Amniotic epithelial cell (primary cell): ENCODE measurements around the gene SREBF2.
"Not testable (repeated sequence)": the region's sequence is repeated elsewhere in the genome, so short reads cannot be mapped to it uniquely, and the experiment has no call there.

Experiments
- DNase-seq: peaks from one replicate; pipeline ENCODE4 v3.0.0-alpha.2; 2010; ENCODE audit warnings: low read depth

The SREBF2 gene

GRCh38 chr22:41821471-41822316 lies 11.2 kb upstream of the SREBF2 start:
- DNase-seq, result no peak

- DNase-seq, result peak; percentile 70
These were observed 10.4 kb upstream of the SREBF2 start for GRCh38 chr22:41822317-41823057.

DNA sequence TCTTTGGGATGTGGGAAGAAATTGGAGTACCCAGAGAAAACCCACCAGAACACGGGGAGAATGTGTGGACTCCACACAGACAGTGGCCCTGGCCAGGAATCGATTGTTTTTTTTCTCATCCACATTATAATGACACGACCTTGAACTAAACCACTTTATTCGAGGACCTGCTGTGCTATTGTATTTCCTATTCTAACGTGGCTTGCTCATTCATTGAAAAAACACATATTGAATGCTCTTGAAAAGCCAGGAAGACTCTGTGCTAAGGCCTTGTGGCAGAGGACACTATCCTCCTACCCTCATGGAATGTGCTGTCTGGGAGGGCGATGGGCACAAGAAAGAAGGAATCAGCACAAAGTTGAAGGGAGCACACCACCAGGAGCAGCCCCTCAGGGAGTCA lies 9.1 kb upstream of the SREBF2 start:
- DNase-seq, result no peak

DNA sequence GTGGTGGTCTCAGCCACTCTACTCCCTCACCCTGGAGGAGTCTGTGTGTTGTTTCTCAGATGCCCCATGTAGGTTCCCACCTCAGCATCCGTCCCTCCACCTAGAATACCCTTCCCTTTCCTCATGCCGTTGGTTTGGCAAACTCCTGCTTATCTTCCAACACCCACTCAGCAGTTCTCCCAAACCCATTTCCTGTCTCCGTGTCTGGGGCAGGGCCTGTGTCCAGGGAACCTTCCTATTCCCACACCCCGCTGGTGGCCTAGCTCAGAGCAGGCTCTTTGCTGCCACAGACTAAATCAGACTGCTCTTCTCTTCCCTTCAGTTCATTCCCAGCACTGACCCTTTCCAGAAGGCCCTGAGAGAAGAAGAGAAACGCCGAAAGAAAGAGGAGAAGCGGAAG lies 7.5 kb upstream of the SREBF2 start:
- DNase-seq, result no peak

DNA sequence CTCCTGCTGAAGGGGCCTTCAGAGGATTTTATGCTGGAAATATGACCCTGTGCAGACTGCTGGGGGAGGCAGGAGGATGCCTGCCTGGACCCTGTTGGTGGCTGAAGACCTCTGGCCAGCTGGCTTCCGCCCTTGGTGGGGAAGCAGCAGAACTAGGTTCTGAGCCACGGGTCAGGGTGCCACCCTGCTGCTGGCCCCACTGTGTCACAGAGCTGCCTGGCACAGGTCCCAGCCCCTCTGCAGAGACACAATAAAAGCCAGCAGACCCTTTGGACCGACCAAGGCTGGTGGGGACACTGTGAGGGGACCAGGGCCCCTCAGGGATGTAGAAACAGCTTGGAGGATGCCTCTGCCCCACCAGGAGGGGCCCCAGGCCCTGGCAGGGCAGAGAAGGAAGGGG lies 6.9 kb upstream of the SREBF2 start:
- DNase-seq, result no peak

DNA sequence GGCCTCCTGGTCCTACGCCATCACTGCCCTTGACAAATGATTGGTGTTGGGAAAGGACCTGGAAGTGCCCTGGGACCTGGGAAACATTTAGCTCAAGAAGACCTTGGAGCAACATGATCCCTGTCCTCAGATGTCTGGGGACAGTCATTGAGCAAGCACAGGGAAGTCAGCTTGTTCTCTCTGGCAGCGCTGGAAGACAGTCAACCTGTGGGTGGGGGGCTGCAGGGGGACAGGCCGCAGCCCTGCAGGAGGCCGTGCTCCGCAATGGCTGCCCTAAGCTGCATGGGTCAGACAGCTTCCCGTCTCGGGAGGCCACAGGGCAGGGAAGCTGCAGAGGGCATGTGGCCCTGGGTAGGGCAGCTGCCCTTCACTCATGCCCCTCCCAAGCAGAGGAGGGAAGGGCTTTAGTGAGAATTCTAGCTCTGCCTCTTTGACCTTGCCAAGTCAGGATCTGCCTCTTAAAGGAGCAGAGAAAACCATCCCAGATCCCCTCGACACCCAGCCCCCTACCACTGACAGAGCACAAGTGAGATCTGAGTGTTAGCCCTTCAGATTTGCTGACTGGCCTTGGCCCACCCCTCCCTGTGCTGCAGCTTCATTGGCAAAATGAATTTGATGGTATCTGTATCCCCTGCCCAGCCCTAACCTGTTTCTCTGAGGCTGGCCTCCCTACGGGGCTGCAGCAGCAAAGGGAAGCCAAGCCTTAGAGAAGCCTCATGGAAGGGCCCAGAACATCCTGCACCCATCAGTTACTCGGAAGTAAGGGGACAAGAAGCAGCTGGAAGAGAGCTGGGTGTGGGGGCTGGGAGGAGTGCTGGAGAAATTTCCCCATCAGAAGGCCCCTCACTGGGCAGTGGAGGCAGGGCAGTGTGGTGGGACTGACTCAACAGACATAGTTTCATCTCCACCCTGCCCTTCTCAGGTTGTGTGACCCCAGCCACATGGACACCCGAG lies 6.2 kb upstream of the SREBF2 start:
- peak; percentile 34 for DNase-seq

- no peak for DNase-seq
These were observed 5.2 kb upstream of the SREBF2 start for GRCh38 chr22:41827671-41828070.

DNA sequence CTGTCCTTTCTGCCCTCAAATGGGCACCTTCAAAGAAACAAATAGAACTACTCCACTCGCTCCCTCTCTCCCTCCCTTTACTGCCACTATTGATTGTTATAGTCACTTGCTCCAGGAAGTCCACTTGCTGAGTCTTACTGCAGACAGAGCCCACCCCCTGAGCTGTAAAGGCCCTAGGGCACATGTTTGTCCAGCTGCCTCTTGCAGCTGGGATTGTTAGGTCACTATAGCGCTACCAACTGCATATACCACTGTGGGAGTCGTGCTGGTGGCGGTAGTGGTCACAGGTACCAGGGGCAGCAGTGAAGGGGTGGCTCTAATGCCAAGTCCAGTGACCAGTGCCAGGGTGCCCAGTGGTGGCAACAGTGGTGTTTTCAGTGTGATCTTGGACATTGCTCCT lies 4.4 kb upstream of the SREBF2 start:
- no peak for DNase-seq

GRCh38 chr22:41830174-41830573 lies 2.7 kb upstream of the SREBF2 start:
- DNase-seq, result no peak

DNA sequence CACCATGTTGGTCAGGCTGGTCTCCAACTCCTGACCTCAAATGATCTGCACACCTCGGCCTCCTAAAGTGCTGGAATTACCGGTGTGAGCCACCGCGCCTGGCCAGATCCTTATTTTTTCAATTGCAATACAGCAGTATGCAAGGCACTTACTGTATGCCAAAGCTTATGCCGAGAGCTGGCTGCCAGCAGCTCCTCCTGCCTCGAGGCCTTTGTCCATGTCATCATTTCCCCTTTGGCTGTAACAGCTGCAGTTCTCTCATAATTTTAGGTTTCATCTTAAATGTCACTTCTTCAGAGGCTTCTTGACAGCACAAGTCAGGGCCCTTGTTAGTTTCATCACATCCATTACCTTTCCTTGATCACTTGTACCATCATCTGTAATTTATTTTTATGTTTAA lies 1.5 kb upstream of the SREBF2 start:
- DNase-seq, result no peak

DNA sequence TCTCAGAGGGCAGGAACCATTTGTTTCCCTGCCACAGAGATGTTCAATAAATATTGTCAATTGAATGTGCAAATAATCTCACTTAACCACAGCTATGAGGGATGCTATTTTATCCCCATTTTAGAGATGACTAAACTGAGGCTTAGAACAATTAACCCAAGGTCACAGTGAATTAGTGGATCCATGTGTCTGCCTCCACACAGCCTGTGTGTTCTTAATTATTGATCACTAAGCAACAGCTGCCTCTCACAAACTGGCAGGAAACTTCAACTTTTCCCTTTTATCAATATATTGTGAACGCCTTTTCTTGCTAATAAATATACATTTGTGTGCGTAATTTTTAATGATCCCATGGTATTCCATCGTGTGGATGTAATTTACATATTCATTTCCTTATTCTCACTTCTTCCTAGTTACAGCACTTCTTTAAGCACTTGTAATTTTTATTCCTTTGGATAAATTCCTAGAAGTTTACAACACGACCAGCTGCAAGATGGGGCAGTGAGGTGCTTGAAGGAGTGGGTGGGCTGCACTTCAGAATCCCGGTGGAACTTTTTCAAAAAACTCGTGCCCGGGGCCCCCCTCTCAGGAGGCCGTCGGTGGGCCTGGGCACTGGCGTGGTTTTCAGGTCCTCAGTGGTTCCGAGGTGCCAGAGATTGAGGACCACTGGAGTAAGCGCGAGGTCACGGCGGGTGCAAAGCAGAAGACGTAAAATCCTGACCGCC lies 915 bp upstream of the SREBF2 start:
- peak; percentile 31 for DNase-seq

DNA sequence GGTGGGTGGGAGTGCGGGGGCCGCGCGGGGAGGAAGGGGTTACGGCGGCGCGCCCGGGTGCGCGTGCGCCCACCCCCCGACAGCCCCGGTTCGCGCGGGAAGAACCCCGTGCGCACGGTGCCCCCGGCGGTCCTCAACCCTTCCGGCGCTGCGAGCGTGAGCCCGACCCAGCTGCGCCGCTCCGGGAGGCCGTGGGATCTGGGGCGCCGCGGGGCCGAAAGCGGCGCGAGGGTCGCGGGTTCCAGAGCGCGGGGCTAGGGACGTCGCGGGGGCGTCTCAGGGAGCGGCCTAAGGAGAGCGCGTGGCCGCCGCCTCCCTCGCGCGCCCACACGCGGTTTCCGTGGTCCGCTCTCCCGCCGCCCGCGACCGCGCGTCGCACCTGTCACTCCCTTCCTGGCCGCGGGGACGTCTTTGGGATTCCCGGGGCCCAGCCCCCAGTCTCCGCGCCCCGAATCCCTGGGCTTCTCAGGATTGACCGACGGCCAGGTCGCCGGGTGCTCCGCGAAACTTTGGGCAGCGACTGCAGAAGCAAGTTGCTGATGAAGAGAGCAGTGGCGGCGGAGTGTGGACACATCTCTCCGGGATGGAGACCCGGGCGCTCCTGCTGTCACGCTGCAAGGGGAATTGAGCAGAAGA lies 582 bp downstream of the SREBF2 start:
- DNase-seq, result no peak

DNA sequence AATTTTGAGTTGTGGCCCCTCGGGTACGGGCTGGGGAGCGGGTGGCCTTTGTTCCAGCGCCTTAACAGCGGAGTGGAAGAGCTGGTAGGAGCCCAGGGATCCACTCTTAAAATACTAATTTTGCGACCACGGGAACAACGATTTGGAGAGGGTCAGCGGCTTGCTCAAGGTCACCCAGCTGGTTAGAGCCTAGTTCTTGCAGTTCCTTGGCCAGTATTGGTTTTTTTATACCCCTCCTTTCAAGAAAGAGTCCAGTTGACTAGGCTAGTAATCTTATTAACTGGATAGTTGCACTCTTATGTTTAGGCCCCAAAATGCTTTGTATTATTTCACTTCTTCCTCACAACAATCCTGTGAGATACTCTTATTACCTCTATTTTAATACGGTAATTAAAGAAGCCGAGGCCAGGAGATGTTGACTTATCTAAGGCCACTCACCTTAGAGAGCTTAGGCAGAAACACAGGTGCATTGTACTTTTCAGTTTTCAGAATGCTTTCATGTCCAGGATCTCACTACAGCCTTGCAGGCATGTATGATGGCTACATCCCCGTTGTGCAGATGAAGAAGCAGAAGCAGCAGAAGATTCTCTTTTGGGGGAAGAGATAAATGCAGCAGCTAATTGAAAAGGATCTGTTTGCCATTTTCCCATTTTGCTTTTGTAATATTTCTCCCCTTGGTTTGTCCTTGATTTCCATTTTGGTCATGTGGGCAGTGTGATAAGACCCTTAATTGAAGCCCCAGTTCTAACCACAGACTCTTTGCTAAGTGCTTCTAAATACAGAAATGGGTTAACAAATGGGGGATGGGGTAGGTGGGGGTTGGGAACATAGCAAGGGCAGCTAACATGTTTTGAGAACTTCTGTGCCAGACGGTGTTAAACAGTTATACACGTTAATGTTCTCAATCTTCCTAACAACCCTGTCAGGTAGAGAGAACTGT lies 1.4 kb downstream of the SREBF2 start:
- no peak for DNase-seq

DNA sequence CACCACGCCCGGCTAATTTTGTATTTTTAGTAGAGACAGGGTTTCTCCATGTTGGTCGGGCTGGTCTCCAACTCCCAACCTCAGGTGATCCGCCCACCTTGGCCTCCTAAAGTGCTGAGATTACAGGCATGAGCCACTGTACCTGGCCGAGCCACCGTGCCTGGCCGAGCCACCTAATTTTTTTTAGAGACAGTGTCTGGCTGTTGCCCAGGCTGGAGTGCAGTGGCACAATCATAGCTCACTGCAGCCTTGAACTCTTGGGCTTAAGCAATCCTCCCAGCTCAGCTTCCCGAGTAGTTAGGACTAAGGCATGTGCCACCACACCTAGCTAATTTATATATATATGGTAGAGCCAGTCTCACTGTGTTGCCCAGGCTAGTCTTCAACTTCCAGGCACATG lies 2.6 kb downstream of the SREBF2 start:
- DNase-seq, result not testable (repeated sequence)

GRCh38 chr22:41836551-41836950 lies 3.6 kb downstream of the SREBF2 start:
- no peak for DNase-seq

- DNase-seq, result no peak
These were observed 6.1 kb downstream of the SREBF2 start for GRCh38 chr22:41838842-41839618.

DNA sequence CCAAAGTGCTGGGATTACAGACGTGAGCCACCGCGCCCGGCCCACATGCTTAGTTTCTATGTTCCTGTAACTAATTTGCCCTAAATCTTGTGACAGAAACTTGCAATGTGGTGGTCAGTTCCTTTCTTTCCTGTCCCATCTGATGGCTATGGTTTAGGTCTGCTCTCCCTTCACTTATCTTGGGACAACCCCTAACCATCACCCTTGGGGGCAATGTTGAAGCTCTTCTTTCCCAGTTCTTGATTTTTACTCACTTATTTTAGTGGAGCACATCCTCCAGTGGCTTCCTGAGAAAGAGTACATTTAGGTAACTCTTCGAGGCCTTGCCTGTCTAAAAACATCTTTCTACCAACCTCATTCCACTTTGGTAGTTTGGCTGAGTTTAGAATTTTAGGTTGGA lies 7.3 kb downstream of the SREBF2 start:
- no peak for DNase-seq

DNA sequence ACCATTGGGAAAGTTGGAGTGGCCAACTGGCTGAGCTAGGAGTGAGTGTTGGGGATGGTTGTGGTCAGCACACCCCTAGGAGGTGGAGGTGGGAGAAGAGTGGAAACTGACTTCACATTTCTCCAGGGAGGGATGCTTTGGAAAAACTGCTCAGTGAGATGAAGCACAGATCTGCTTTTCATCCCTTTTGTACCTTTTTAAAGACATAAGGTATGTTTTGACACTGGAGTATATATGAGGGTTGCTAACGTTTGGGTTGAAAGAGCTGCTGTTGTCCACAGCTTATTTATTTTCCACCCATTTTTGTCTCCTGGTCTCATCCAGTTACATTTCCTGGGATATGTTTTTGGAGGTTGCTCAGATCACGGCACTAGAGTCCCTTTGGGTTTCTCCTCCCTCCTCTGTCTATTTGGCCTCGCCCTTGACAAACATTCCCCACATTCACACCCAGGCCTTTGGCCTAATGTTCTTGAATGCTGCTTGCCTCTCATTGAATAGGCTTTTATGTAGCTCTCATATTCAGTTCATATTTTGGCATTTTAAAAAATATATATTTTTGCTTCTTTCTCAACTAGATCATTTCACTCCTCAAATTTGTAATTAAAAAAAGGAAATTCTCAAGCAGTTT lies 8.3 kb downstream of the SREBF2 start:
- no peak for DNase-seq
